Breast epithelium (tissue), 4 donors: ENCODE results near the gene OAS1. TPM values are rescaled to one million over a fixed set of nuclear protein-coding genes. Genes with fewer than 3 reads are reported as not detected.

Experiments
- DNase-seq, 2 donors: peaks; one replicate each; pipeline ENCODE4 v3.0.0-alpha.2; 2019; ENCODE audit warnings: low spot score in 2 of 2
- H3K27ac ChIP-seq, 2 donors: fragments of 200-600 bp; sonication (generic) in 1 of 2; one replicate each; pipeline ENCODE4 v1.5.1; 2016 to 2019; ENCODE audit warnings: mild to moderate bottlenecking in 1 of 2
- H3K27me3 ChIP-seq, 2 donors: fragments of 200-600 bp; sonication (generic) in 1 of 2; one replicate each; pipeline versions ENCODE4 v1.5.1 to v1.6.0; 2017 to 2019; ENCODE audit warnings: control low read depth in 1 of 2, mild to moderate bottlenecking in 1 of 2
- H3K36me3 ChIP-seq: fragments of 200-600 bp; one replicate; pipeline ENCODE4 v1.5.1; 2019
- H3K4me1 ChIP-seq, 2 donors: fragments of 200-600 bp; sonication (generic); one replicate each; pipeline ENCODE4 v1.5.1; 2016 to 2019; ENCODE audit warnings: control low read depth in 1 of 2
- H3K4me3 ChIP-seq, 3 donors: fragments of 200-600 bp; sonication (generic); 1 replicate in 2 of 3; 2 replicates in 1 of 3; pipeline ENCODE4 v1.5.1; 2016 to 2019; ENCODE audit warnings: mild to moderate bottlenecking in 3 of 3, moderate library complexity in 2 of 3
- H3K9me3 ChIP-seq, 2 donors: fragments of 200-600 bp; sonication (generic) in 1 of 2; one replicate each; pipeline ENCODE4 v1.5.1; 2016 to 2019; ENCODE audit warnings: control low read depth in 1 of 2
- POLR2A ChIP-seq: fragments of 450-650 bp; IDR thresholded peaks from one replicate; pipeline ENCODE4 v1.6.1; 2016; ENCODE audit warnings: antibody characterized with exemption, mild to moderate bottlenecking, moderate library complexity
- POLR2AphosphoS5 ChIP-seq, 3 donors: sonication (generic); formaldehyde crosslinking; IDR thresholded peaks; one replicate each; pipeline ENCODE4 v1.6.1; 2017; ENCODE audit warnings: antibody characterized with exemption in 3 of 3
- intact Hi-C: fragments of 100-400 bp; cut with DNase I; formaldehyde crosslinking; loops from one replicate; pipeline ENCODE4 v1.15.1; 2023; ENCODE audit warnings: low total_unique reads
- total RNA-seq, 3 donors: library from RNA; depleted of rRNA; stranded (reverse); fragments of >200 nt; gene quantifications; one replicate each; pipeline ENCODE4 v1.1.0, GENCODE V29; 2016
- TF ChIP-seq, protein P1 (sequence below), 3 donors: fragments of 450-650 bp; IDR thresholded peaks; one replicate each; pipeline ENCODE4 v1.5.1; 2016 to 2017; ENCODE audit warnings: antibody characterized with exemption in 3 of 3, mild to moderate bottlenecking in 3 of 3, moderate library complexity in 3 of 3

The OAS1 gene
- total RNA-seq, 3 donors from 2014 or later: 21.4 to 39.4 (median 23.3) TPM

DNA sequence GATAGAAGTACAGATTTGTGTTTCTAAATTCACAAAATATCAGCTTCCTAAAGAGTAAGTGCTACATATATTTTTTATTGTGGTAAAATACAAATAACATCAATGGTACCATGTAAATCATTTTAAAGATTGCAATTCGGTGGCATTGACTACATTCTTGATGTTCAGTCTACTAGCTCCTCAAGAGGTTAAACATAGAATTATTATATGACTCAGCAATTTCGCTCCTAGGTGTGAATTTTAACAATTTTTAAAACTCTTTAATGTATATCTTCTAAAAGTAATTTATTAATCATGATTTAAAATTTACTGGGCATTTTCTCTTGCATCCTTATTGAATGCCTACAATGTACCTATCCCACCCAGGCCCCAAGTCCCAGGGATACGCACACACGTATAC is 29.8 kb upstream of the OAS1 start:
- Histone ChIP-seq H3K9me3 (no peaks in the 10 kb centered on the region), H3K27me3 (peaks cover 0 to 65% of the 10 kb centered on the region in 2 donors), H3K4me3 (no peak overlapping the region), H3K4me1 (no peaks in the 10 kb centered on the region), H3K27ac (no peak overlapping the region), H3K36me3 (no peaks in the 10 kb centered on the region)
- no peak for DNase-seq
- no peak for TF ChIP-seq POLR2AphosphoS5 (IDR thresholded peaks at IDR 0.05)
- TF ChIP-seq, protein P1, sequence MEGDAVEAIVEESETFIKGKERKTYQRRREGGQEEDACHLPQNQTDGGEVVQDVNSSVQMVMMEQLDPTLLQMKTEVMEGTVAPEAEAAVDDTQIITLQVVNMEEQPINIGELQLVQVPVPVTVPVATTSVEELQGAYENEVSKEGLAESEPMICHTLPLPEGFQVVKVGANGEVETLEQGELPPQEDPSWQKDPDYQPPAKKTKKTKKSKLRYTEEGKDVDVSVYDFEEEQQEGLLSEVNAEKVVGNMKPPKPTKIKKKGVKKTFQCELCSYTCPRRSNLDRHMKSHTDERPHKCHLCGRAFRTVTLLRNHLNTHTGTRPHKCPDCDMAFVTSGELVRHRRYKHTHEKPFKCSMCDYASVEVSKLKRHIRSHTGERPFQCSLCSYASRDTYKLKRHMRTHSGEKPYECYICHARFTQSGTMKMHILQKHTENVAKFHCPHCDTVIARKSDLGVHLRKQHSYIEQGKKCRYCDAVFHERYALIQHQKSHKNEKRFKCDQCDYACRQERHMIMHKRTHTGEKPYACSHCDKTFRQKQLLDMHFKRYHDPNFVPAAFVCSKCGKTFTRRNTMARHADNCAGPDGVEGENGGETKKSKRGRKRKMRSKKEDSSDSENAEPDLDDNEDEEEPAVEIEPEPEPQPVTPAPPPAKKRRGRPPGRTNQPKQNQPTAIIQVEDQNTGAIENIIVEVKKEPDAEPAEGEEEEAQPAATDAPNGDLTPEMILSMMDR (IDR thresholded peaks at IDR 0.05): no peak
- no peak for TF ChIP-seq POLR2A
- intact Hi-C loops: no loop called here

DNA sequence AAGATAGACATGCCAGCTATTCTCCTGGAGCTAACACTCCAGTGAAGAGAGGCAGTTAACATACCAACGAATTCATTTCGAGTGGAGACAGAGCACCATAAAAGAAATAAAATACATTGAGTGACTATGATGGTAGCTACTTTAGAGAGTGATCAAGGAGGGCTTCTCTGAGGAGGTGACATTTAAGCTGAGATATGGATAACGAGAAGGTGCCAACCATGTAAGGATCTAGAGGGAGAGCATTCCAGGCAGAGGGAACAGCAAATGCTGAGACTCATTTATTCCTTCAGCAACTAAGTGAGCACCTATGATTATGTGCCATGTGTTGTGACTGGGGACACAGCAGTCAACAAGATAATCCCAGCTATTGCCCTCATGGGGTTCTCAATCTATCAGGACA is 28.3 kb upstream of the OAS1 start:
- Histone ChIP-seq H3K9me3 (no peaks in the 10 kb centered on the region), H3K4me1 (no peaks in the 10 kb centered on the region), H3K27ac (no peak overlapping the region), H3K36me3 (no peaks in the 10 kb centered on the region), H3K4me3 (no peak overlapping the region), H3K27me3 (peaks cover 0 to 54% of the 10 kb centered on the region in 2 donors)
- no peak for TF ChIP-seq POLR2A
- TF ChIP-seq POLR2AphosphoS5 (IDR thresholded peaks at IDR 0.05): no peak
- TF ChIP-seq, protein P1 (IDR thresholded peaks at IDR 0.05): no peak
- no peak for DNase-seq
- intact Hi-C loops: no loop called here

DNA sequence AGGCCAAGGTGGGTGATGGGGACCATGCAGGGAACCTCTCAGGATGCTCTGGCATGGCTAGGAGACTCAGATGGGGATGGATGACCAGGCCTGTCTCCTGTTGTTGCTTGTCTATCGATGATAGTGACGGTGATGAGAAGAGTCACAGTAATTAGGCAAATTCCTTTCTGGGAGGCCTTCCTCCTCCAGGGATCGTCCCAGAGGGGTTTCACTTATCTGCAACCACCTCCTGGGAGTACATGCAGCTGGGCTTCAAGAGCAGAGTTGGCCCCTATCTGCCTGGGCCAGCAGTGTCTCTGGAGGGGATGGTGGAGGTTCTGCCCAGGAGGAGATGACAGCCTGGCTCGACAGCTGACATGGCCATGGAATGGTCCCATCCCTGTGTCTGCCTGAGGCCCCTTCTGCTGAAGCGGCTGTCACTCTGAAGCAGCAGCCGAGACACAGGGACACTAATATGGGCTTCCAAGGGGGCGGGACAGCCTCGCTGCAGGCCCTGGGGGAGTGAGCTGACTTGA is 27.5 kb upstream of the OAS1 start:
- H3K9me3 ChIP-seq: no peaks in the 10 kb centered on the region
- TF ChIP-seq POLR2A (no peak), POLR2AphosphoS5 (IDR thresholded peaks at IDR 0.05) (no peak)
- TF ChIP-seq, protein P1 (IDR thresholded peaks at IDR 0.05): no peak
- no peaks in the 10 kb centered on the region for H3K4me1 ChIP-seq
- intact Hi-C loops: no loop called here
- H3K27me3 ChIP-seq: peaks cover 0 to 47% of the 10 kb centered on the region in 2 donors
- H3K27ac ChIP-seq: no peak overlapping the region
- no peak overlapping the region for H3K4me3 ChIP-seq
- DNase-seq: no peak
- H3K36me3 ChIP-seq: no peaks in the 10 kb centered on the region

DNA sequence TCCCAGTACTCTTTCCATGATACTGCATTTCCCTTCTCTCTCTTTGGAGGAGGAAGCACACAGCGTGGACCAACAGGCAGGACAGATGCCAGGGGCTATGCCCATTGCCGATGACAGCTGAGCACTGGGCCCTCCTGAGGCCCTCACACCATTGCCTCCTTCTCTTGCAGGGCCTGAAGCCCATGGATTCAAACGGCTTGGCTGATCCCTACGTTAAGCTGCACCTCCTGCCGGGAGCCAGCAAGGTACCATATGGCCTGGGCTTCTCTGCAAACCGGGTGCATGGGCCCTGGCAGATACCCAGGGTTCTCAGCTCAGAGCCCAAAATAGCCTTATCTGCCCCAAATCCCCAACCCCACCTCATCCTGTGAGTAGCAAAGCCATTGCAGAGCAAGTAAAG is 25.2 kb upstream of the OAS1 start:
- Histone ChIP-seq H3K9me3 (peaks cover 0 to 4% of the 10 kb centered on the region in 2 donors), H3K27ac (no peak overlapping the region), H3K4me1 (no peaks in the 10 kb centered on the region), H3K27me3 (peaks cover 0 to 26% of the 10 kb centered on the region in 2 donors), H3K36me3 (no peaks in the 10 kb centered on the region), H3K4me3 (no peak overlapping the region)
- intact Hi-C loops: no loop called here
- no peak for DNase-seq
- TF ChIP-seq, protein P1 (IDR thresholded peaks at IDR 0.05): no peak
- no peak for TF ChIP-seq POLR2AphosphoS5 (IDR thresholded peaks at IDR 0.05)
- no peak for TF ChIP-seq POLR2A

DNA sequence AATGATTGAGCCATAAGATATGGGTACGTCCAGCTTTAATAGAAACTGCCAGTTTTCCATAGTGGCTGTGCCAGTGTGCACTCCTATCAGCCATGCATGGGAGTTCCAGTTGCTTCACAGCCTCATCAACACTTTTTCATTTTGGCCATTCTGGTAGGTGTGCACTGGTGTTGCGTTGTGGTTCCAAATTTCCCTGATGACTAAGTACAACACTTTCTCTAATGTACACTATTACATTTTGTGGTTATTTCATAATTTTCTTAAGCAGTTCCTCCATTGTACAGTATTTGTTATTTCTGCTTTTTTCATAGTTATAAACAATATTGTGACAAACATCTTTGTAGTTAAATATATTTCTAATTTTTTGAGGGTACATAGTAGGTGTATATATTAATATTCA is 21.5 kb upstream of the OAS1 start:
- no peak overlapping the region for H3K27ac ChIP-seq
- peaks cover 0 to 4% of the 10 kb centered on the region in 2 donors for H3K9me3 ChIP-seq
- TF ChIP-seq POLR2AphosphoS5 (IDR thresholded peaks at IDR 0.05) (no peak), POLR2A (no peak)
- TF ChIP-seq, protein P1 (IDR thresholded peaks at IDR 0.05): no peak
- H3K36me3 ChIP-seq: no peaks in the 10 kb centered on the region
- no peak overlapping the region for H3K4me3 ChIP-seq
- H3K4me1 ChIP-seq: no peaks in the 10 kb centered on the region
- intact Hi-C loops: no loop called here
- peaks cover 0 to 4% of the 10 kb centered on the region in 2 donors for H3K27me3 ChIP-seq
- DNase-seq: no peak
